GM18499 (cell line): ENCODE results near the gene PLXNA2.

Experiments used
- ATAC-seq: cut with Tn5 transposase; IDR thresholded peaks from one replicate; pipeline ENCODE4 v1.9.1; 2021; ENCODE audit warnings: moderate number of reproducible peaks; ENCODE audit not compliant: insufficient read depth, unreplicated experiment

PLXNA2 gene

GRCh38 chr1:208009706-208010444, 234.3 kb downstream of the PLXNA2 start:
- no peak for ATAC-seq

- ATAC-seq, result no peak
Measured at GRCh38 chr1:208009303-208009702, 234.9 kb downstream of the PLXNA2 start.

- ATAC-seq, result no peak
Measured at GRCh38 chr1:208008534-208008933, 235.7 kb downstream of the PLXNA2 start.

- ATAC-seq, result no peak
Measured at GRCh38 chr1:208007938-208008342, 236.2 kb downstream of the PLXNA2 start.

GRCh38 chr1:208007319-208007937, 236.8 kb downstream of the PLXNA2 start:
- ATAC-seq, result no peak

- no peak for ATAC-seq
Measured at GRCh38 chr1:208006258-208006920, 237.8 kb downstream of the PLXNA2 start.

- no peak for ATAC-seq
Measured at GRCh38 chr1:208004851-208005250, 239.3 kb downstream of the PLXNA2 start.

GRCh38 chr1:208003241-208003640, 240.9 kb downstream of the PLXNA2 start:
- ATAC-seq, result no peak

GRCh38 chr1:208002672-208003071, 241.5 kb downstream of the PLXNA2 start:
- ATAC-seq, result no peak

GRCh38 chr1:208002078-208002477, 242.1 kb downstream of the PLXNA2 start:
- no peak for ATAC-seq

GRCh38 chr1:208000504-208000903, 243.7 kb downstream of the PLXNA2 start:
- ATAC-seq, result no peak

- no peak for ATAC-seq
Measured at GRCh38 chr1:207999972-208000371, 244.2 kb downstream of the PLXNA2 start.

GRCh38 chr1:207999274-207999915, 244.8 kb downstream of the PLXNA2 start:
- no peak for ATAC-seq

GRCh38 chr1:207998691-207999090, 245.5 kb downstream of the PLXNA2 start:
- no peak for ATAC-seq

- no peak for ATAC-seq
Measured at GRCh38 chr1:207997486-207998268, 246.5 kb downstream of the PLXNA2 start.

- no peak for ATAC-seq
Measured at GRCh38 chr1:207996636-207997035, 247.5 kb downstream of the PLXNA2 start.

- no peak for ATAC-seq
Measured at GRCh38 chr1:207995576-207995975, 248.6 kb downstream of the PLXNA2 start.

GRCh38 chr1:207993477-207994445, 250.4 kb downstream of the PLXNA2 start:
- ATAC-seq, result no peak

GRCh38 chr1:207992677-207993236, 251.4 kb downstream of the PLXNA2 start:
- ATAC-seq, result no peak
